ENCODE results near the gene POLR3B.
"Not testable (repeated sequence)": the region's sequence is repeated elsewhere in the genome, so short reads cannot be mapped to it uniquely, and the experiment has no call there.

POLR3B gene

GRCh38 chr12:106417926-106418910, 60.7 kb downstream of the POLR3B start:
- no peak for DNase-seq

GRCh38 chr12:106418970-106419369, 61.4 kb downstream of the POLR3B start:
- no peak for DNase-seq

- no peak for DNase-seq
These were observed 65.7 kb downstream of the POLR3B start for GRCh38 chr12:106423291-106423690.

GRCh38 chr12:106425061-106425702, 67.6 kb downstream of the POLR3B start:
- no peak for DNase-seq

- DNase-seq: no peak
These were observed 70.4 kb downstream of the POLR3B start for GRCh38 chr12:106427917-106428316.

- DNase-seq: no peak
These were observed 70.8 kb downstream of the POLR3B start for GRCh38 chr12:106428384-106428783.

- no peak for DNase-seq
These were observed 71.5 kb downstream of the POLR3B start for GRCh38 chr12:106429043-106429552.

GRCh38 chr12:106429636-106430035, 72.1 kb downstream of the POLR3B start:
- no peak for DNase-seq

GRCh38 chr12:106431839-106432411, 74.4 kb downstream of the POLR3B start:
- DNase-seq: no peak

- no peak for DNase-seq
These were observed 75.5 kb downstream of the POLR3B start for GRCh38 chr12:106433055-106433454.

- no peak for DNase-seq
These were observed 77.0 kb downstream of the POLR3B start for GRCh38 chr12:106434526-106434925.

GRCh38 chr12:106436164-106436563, 78.6 kb downstream of the POLR3B start:
- DNase-seq: no peak

- no peak for DNase-seq
These were observed 85.0 kb downstream of the POLR3B start for GRCh38 chr12:106442575-106442974.

- no peak for DNase-seq
These were observed 87.5 kb downstream of the POLR3B start for GRCh38 chr12:106445053-106445452.

GRCh38 chr12:106445959-106446358, 88.4 kb downstream of the POLR3B start:
- no peak for DNase-seq

- no peak for DNase-seq
These were observed 89.0 kb downstream of the POLR3B start for GRCh38 chr12:106446419-106447092.

- DNase-seq: no peak
These were observed 94.8 kb downstream of the POLR3B start for GRCh38 chr12:106452309-106452708.

- DNase-seq: no peak
These were observed 97.6 kb downstream of the POLR3B start for GRCh38 chr12:106455111-106455510.

GRCh38 chr12:106459124-106459523, 101.6 kb downstream of the POLR3B start:
- DNase-seq: no peak

GRCh38 chr12:106459534-106459933, 102.0 kb downstream of the POLR3B start:
- no peak for DNase-seq

GRCh38 chr12:106461730-106462129, 104.2 kb downstream of the POLR3B start:
- DNase-seq: no peak

- not testable (repeated sequence) for DNase-seq
These were observed 108.1 kb downstream of the POLR3B start for GRCh38 chr12:106465605-106466004.

GRCh38 chr12:106475662-106476061, 118.1 kb downstream of the POLR3B start:
- DNase-seq: not testable (repeated sequence)

Data from activated effector memory CD4-positive, alpha-beta T cell treated with anti-CD3 and anti-CD28 coated beads, Interleukin-2, amount 50 U/mL, for 16 hours (primary cell).